ENCODE measurements around the gene ETV1.

ETV1 gene

GRCh38 chr7:13882051-13882450, 107.4 kb downstream of the ETV1 start:
- in situ Hi-C loops (cut with MboI; ENCODE audit: low sequenced_read_pairs), result no loop called here

GRCh38 chr7:13880789-13881188, 108.7 kb downstream of the ETV1 start:
- in situ Hi-C loops (cut with MboI; ENCODE audit: low sequenced_read_pairs), result no loop called here

- in situ Hi-C loops (cut with MboI; ENCODE audit: low sequenced_read_pairs), result no loop called here
These were observed 109.3 kb downstream of the ETV1 start for GRCh38 chr7:13879994-13880686.

- in situ Hi-C loops (cut with MboI; ENCODE audit: low sequenced_read_pairs), result no loop called here
These were observed 110.3 kb downstream of the ETV1 start for GRCh38 chr7:13879143-13879542.

- in situ Hi-C loops (cut with MboI; ENCODE audit: low sequenced_read_pairs), result no loop called here
These were observed 111.3 kb downstream of the ETV1 start for GRCh38 chr7:13878154-13878553.

- in situ Hi-C loops (cut with MboI; ENCODE audit: low sequenced_read_pairs), result no loop called here
These were observed 113.9 kb downstream of the ETV1 start for GRCh38 chr7:13875496-13876074.

GRCh38 chr7:13874783-13875182, 114.7 kb downstream of the ETV1 start:
- in situ Hi-C loops (cut with MboI; ENCODE audit: low sequenced_read_pairs), result no loop called here

- in situ Hi-C loops (cut with MboI; ENCODE audit: low sequenced_read_pairs), result no loop called here
These were observed 116.8 kb downstream of the ETV1 start for GRCh38 chr7:13872709-13873108.

GRCh38 chr7:13871008-13871407, 118.5 kb downstream of the ETV1 start:
- in situ Hi-C loops (cut with MboI; ENCODE audit: low sequenced_read_pairs), result no loop called here

GRCh38 chr7:13860734-13861133, 128.7 kb downstream of the ETV1 start:
- in situ Hi-C loops (cut with MboI; ENCODE audit: low sequenced_read_pairs), result no loop called here

GRCh38 chr7:13856012-13856411, 133.5 kb downstream of the ETV1 start:
- in situ Hi-C loops (cut with MboI; ENCODE audit: low sequenced_read_pairs), result no loop called here

- in situ Hi-C loops (cut with MboI; ENCODE audit: low sequenced_read_pairs), result no loop called here
These were observed 137.0 kb downstream of the ETV1 start for GRCh38 chr7:13852281-13852968.

GRCh38 chr7:13851736-13852135, 137.7 kb downstream of the ETV1 start:
- in situ Hi-C loops (cut with MboI; ENCODE audit: low sequenced_read_pairs), result no loop called here

GRCh38 chr7:13850185-13850752, 139.2 kb downstream of the ETV1 start:
- in situ Hi-C loops (cut with MboI; ENCODE audit: low sequenced_read_pairs), result no loop called here

- in situ Hi-C loops (cut with MboI; ENCODE audit: low sequenced_read_pairs), result no loop called here
These were observed 140.1 kb downstream of the ETV1 start for GRCh38 chr7:13849163-13849892.

GRCh38 chr7:13848681-13849131, 140.8 kb downstream of the ETV1 start:
- in situ Hi-C loops (cut with MboI; ENCODE audit: low sequenced_read_pairs), result no loop called here

- in situ Hi-C loops (cut with MboI; ENCODE audit: low sequenced_read_pairs), result no loop called here
These were observed 143.1 kb downstream of the ETV1 start for GRCh38 chr7:13846386-13846785.

GRCh38 chr7:13845601-13846000, 143.9 kb downstream of the ETV1 start:
- in situ Hi-C loops (cut with MboI; ENCODE audit: low sequenced_read_pairs), result no loop called here

- in situ Hi-C loops (cut with MboI; ENCODE audit: low sequenced_read_pairs), result no loop called here
These were observed 144.5 kb downstream of the ETV1 start for GRCh38 chr7:13844954-13845353.

GRCh38 chr7:13841284-13841683, 148.2 kb downstream of the ETV1 start:
- in situ Hi-C loops (cut with MboI; ENCODE audit: low sequenced_read_pairs), result no loop called here
